HepG2 (cell line): Measurements from ENCODE around the gene SNAP25. TPM values are rescaled to one million over a fixed set of nuclear protein-coding genes. Genes with fewer than 3 reads are reported as not detected.

Experiments
- CENPT ChIP-seq: sonication (generic); formaldehyde crosslinking; IDR thresholded peaks from 2 replicates; pipeline ENCODE4 v1.8.0; 2022; ENCODE audit warnings: low read depth, mild to moderate bottlenecking, moderate library complexity, missing genetic modification reagents
- DDIT3 ChIP-seq: sonication (generic); formaldehyde crosslinking; IDR thresholded peaks from 2 replicates; pipeline ENCODE4 v1.4.0; 2020; ENCODE audit warnings: mild to moderate bottlenecking, missing genetic modification reagents
- GATAD1 ChIP-seq: IDR thresholded peaks from 2 replicates; pipeline ENCODE4 v1.6.1; 2016; ENCODE audit warnings: missing genetic modification reagents, missing compliant biosample characterization
- HNF4G ChIP-seq, 2 experiments: sonication (generic) in 1 of 2; formaldehyde crosslinking in 1 of 2; IDR thresholded peaks; 2 replicates each; pipeline versions ENCODE4 v1.4.0 to v1.6.1; 2011 to 2020; ENCODE audit warnings: borderline replicate concordance in 2 of 2, low read depth in 2 of 2, mild to moderate bottlenecking in 2 of 2, low read length in 1 of 2, missing genetic modification reagents in 1 of 2, moderate library complexity in 1 of 2
- MIER2 ChIP-seq: IDR thresholded peaks from 2 replicates; pipeline ENCODE4 v1.6.1; 2016; ENCODE audit warnings: missing biosample characterization, missing genetic modification reagents
- PPARG ChIP-seq: conservative IDR thresholded peaks from 2 replicates; pipeline ENCODE4 v1.6.1; 2016; ENCODE audit warnings: missing biosample characterization, missing genetic modification reagents
- RCOR2 ChIP-seq: IDR thresholded peaks from 2 replicates; pipeline ENCODE4 v1.6.1; 2016; ENCODE audit warnings: missing biosample characterization, missing genetic modification reagents
- SOX6 ChIP-seq, 2 experiments: fragments of 450-650 bp in 1 of 2; sonication (generic) in 1 of 2; formaldehyde crosslinking in 1 of 2; IDR thresholded peaks; 2 replicates each; pipeline versions ENCODE4 v1.4.0 to v1.6.1; 2017 to 2020; ENCODE audit warnings: antibody characterized with exemption in 1 of 2, mild to moderate bottlenecking in 1 of 2, missing genetic modification reagents in 1 of 2
- SSRP1 ChIP-seq: IDR thresholded peaks from 2 replicates; pipeline ENCODE4 v1.6.1; 2016; ENCODE audit warnings: control low read depth
- THAP11 ChIP-seq: IDR thresholded peaks from 2 replicates; pipeline ENCODE4 v1.6.1; 2016; ENCODE audit warnings: missing biosample characterization, missing genetic modification reagents
- THAP7 ChIP-seq: sonication (generic); formaldehyde crosslinking; IDR thresholded peaks from 2 replicates; pipeline ENCODE4 v1.8.1; 2023; ENCODE audit warnings: mild to moderate bottlenecking, missing genetic modification reagents
- ZBTB10 ChIP-seq: sonication (generic); formaldehyde crosslinking; IDR thresholded peaks from 2 replicates; pipeline ENCODE4 v1.4.0; 2020; ENCODE audit warnings: missing genetic modification reagents, borderline replicate concordance
- ZBTB33 ChIP-seq: sonication (generic); formaldehyde crosslinking; IDR thresholded peaks from 2 replicates; pipeline ENCODE4 v1.4.0; 2020; ENCODE audit warnings: missing genetic modification reagents
- ZNF138 ChIP-seq: sonication (generic); formaldehyde crosslinking; IDR thresholded peaks from 2 replicates; pipeline ENCODE4 v1.5.0; 2020; ENCODE audit warnings: mild to moderate bottlenecking, low read depth, missing genetic modification reagents
- ZNF790 ChIP-seq: sonication (generic); formaldehyde crosslinking; IDR thresholded peaks from 2 replicates; pipeline ENCODE4 v1.8.0; 2022; ENCODE audit warnings: missing genetic modification reagents, mild to moderate bottlenecking, borderline replicate concordance
- polyA plus RNA-seq, 8 experiments: library from polyadenylated mRNA; depleted of rRNA in 3 of 8; stranded (reverse) in 7 of 8; unstranded in 1 of 8; fragments of >200 nt; fragmentation: Illumina TruSeq in 4 of 8; extraction: Trizol in 4 of 8; gene quantifications; 2 replicates each; pipeline versions ENCODE4 v1.2.1 to v1.2.3, GENCODE V29; 2011 to 2016; ENCODE audit warnings: low read depth in 4 of 8, missing spikeins in 1 of 8, mixed read lengths in 1 of 8; ENCODE audit not compliant: insufficient read depth in 1 of 8
- total RNA-seq, 5 experiments: library from RNA; depleted of rRNA; stranded (reverse); fragments of >200 nt; fragmentation: Illumina TruSeq; extraction: Trizol; gene quantifications; 2 replicates each; pipeline ENCODE4 v1.2.3, GENCODE V29; 2016; ENCODE audit warnings: low read depth in 1 of 5
- TF ChIP-seq, protein P1 (sequence below): sonication (generic); formaldehyde crosslinking; IDR thresholded peaks from 2 replicates; pipeline ENCODE4 v1.4.0; 2020; ENCODE audit warnings: missing genetic modification reagents, mild to moderate bottlenecking, borderline replicate concordance
- TF ChIP-seq, protein P2 (sequence below): IDR thresholded peaks from 2 replicates; pipeline ENCODE4 v1.6.1; 2012; ENCODE audit warnings: inconsistent platforms
- TF ChIP-seq, protein P3 (sequence below): sonication (generic); formaldehyde crosslinking; IDR thresholded peaks from 2 replicates; pipeline ENCODE4 v1.4.0; 2020; ENCODE audit warnings: mild to moderate bottlenecking, low read depth, missing genetic modification reagents

SNAP25 gene
- total and polyA plus RNA-seq, 2 of the 13 experiments (the other 11 are each of a cell fraction or from before 2014, with no cell fraction given), result not detected

- TF ChIP-seq, protein P1, sequence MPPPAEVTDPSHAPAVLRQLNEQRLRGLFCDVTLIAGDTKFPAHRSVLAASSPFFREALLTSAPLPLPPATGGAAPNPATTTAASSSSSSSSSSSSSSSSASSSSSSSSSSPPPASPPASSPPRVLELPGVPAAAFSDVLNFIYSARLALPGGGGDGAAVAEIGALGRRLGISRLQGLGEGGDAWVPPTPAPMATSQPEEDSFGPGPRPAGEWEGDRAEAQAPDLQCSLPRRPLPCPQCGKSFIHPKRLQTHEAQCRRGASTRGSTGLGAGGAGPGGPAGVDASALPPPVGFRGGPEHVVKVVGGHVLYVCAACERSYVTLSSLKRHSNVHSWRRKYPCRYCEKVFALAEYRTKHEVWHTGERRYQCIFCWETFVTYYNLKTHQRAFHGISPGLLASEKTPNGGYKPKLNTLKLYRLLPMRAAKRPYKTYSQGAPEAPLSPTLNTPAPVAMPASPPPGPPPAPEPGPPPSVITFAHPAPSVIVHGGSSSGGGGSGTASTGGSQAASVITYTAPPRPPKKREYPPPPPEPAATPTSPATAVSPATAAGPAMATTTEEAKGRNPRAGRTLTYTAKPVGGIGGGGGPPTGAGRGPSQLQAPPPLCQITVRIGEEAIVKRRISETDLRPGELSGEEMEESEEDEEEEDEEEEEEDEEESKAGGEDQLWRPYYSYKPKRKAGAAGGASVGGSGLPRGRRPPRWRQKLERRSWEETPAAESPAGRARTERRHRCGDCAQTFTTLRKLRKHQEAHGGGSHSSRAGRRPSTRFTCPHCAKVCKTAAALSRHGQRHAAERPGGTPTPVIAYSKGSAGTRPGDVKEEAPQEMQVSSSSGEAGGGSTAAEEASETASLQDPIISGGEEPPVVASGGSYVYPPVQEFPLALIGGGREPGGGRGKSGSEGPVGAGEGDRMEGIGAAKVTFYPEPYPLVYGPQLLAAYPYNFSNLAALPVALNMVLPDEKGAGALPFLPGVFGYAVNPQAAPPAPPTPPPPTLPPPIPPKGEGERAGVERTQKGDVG (CRISPR knock-in tag), result 0 out of 2 replicates have a peak, but pooled peaks have one; percentile 50
- TF ChIP-seq HNF4G (IDR thresholded peaks at IDR 0.05; ENCODE audit: borderline replicate concordance, low read depth, low read length) (no peak), HNF4G (CRISPR knock-in tag; IDR thresholded peaks at IDR 0.05; ENCODE audit: borderline replicate concordance, low read depth) (peak; percentile 75; the same call in 1 of the 2 replicates), MIER2 (peak; percentile 99), ZBTB33 (CRISPR knock-in tag) (peak; percentile 99), THAP11 (CRISPR knock-in tag) (peak; percentile 85), DDIT3 (CRISPR knock-in tag) (peak; percentile 93; the same call in 1 of the 2 replicates), RCOR2 (CRISPR knock-in tag) (peak; percentile 58; the same call in 1 of the 2 replicates), PPARG (CRISPR knock-in tag) (peak; percentile 93), THAP7 (CRISPR knock-in tag) (peak; percentile 95; the same call in 1 of the 2 replicates), GATAD1 (CRISPR knock-in tag) (peak; percentile 81), CENPT (peak; percentile 98), ZNF138 (peak; percentile 99), SOX6 (IDR thresholded peaks at IDR 0.05) (no peak), SOX6 (CRISPR knock-in tag; IDR thresholded peaks at IDR 0.05) (peak; percentile 59), ZNF790 (CRISPR knock-in tag) (peak; percentile 99), ZBTB10 (peak; percentile 97), SSRP1 (CRISPR knock-in tag) (no peak)
- TF ChIP-seq, protein P2, sequence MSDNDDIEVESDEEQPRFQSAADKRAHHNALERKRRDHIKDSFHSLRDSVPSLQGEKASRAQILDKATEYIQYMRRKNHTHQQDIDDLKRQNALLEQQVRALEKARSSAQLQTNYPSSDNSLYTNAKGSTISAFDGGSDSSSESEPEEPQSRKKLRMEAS, result no peak
- TF ChIP-seq, protein P3, sequence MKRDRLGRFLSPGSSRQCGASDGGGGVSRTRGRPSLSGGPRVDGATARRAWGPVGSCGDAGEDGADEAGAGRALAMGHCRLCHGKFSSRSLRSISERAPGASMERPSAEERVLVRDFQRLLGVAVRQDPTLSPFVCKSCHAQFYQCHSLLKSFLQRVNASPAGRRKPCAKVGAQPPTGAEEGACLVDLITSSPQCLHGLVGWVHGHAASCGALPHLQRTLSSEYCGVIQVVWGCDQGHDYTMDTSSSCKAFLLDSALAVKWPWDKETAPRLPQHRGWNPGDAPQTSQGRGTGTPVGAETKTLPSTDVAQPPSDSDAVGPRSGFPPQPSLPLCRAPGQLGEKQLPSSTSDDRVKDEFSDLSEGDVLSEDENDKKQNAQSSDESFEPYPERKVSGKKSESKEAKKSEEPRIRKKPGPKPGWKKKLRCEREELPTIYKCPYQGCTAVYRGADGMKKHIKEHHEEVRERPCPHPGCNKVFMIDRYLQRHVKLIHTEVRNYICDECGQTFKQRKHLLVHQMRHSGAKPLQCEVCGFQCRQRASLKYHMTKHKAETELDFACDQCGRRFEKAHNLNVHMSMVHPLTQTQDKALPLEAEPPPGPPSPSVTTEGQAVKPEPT, result peak; percentile 97
Observed at GRCh38 chr20:10219452-10219791, 792 bp downstream of the SNAP25 start (continued).
